GM19395 (cell line): ENCODE measurements around the gene COLGALT1.
"Not testable (repeated sequence)": the region's sequence is repeated elsewhere in the genome, so short reads cannot be mapped to it uniquely, and the experiment has no call there.

ENCODE experiments used
- ATAC-seq: cut with Tn5 transposase; IDR thresholded peaks from one replicate; pipeline ENCODE4 v1.9.1; 2021; ENCODE audit warnings: mild to moderate bottlenecking, moderate library complexity; ENCODE audit not compliant: unreplicated experiment

COLGALT1 gene

GRCh38 chr19:17556995-17557394, 1.5 kb downstream of the COLGALT1 start:
- no peak for ATAC-seq

GRCh38 chr19:17557466-17557865, 2.0 kb downstream of the COLGALT1 start:
- no peak for ATAC-seq

GRCh38 chr19:17560205-17560595, 4.8 kb downstream of the COLGALT1 start:
- no peak for ATAC-seq

DNA sequence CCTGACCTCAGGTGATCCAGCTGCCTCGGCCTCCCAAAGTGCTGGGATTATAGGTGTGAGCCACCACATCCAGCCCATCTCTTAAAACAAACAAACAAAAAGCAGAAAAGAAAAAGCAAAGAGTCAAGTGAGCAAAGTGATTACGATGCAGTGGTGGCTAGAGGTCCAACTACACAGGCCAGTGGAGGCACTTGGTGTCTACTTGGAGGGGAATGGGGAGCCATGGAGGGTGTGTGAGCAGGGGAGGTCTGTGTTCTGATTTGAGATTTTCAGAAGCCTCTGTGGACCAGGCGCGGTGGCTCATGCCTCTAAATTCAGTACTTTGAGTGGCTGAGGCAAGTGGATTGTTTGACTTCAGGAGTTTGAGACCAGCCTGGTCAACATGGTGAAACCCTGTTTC, 6.6 kb downstream of the COLGALT1 start:
- no peak for ATAC-seq

DNA sequence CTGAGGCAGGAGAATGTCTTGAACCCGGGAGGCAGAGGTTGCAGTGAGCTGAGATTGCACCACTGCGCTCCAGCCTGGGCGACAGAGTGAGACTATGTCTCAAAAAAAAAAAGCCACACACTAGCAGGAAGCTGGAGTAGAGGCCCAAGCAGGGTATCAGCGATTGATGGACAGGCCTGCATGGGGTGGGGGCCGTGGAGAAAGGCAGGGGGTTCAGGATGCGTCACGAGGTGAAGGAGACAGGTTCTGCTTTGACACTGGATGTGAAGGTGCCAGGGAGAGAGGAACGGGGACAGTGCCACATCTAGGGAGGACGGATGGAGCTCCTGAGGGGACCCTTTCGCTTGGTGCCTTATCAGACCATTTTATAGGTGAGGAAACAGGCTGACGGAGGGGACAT, 7.1 kb downstream of the COLGALT1 start:
- no peak for ATAC-seq

- ATAC-seq = no peak
These were observed 9.3 kb downstream of the COLGALT1 start for GRCh38 chr19:17564781-17565180.

DNA sequence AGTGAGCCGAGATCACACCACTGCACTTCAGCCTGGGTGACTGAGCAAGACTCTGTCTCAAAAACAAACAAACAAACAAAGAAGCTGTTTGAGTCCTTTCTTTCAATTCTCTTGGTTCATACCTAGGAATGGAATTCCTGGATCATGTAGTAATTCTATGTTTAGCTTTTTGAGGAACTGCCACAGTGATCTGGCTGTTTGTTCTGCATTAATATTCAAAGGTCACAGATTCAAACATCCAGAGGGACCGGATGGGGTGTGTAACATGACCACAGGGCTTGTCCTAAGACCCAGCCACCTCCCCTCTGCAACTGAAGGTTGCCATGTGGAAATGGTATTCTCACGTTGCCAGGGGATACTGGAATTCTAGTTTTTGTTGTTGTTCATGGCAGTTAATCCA, 10.2 kb downstream of the COLGALT1 start:
- ATAC-seq = no peak

- no peak for ATAC-seq
These were observed 12.5 kb downstream of the COLGALT1 start for GRCh38 chr19:17567940-17568339.

- ATAC-seq = not testable (repeated sequence)
These were observed 14.8 kb downstream of the COLGALT1 start for GRCh38 chr19:17570291-17570690.

DNA sequence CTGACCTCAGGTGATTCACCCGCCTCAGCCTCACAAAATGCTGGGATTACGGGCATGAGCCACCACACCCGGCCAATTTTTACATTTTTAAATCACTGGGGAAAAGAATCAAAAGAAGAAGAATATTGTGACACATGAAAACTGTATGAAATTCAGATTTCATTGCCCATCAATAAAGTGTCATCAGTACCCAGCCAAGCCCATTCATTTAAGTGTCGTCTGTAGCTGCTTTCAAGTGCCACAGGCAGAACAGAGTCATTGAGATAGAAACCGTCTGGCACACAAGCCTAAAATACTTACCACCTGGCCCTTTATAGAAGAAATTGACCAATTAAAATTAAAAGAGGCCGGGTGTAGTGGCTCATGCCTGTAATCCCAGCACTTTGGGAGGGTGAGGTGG, 15.3 kb downstream of the COLGALT1 start:
- no peak for ATAC-seq

- ATAC-seq = no peak
These were observed 17.2 kb downstream of the COLGALT1 start for GRCh38 chr19:17572638-17573037.

- ATAC-seq = no peak
These were observed 20.7 kb downstream of the COLGALT1 start for GRCh38 chr19:17575871-17576757.

GRCh38 chr19:17576758-17577456, 21.5 kb downstream of the COLGALT1 start:
- ATAC-seq = no peak

- no peak for ATAC-seq
These were observed 22.1 kb downstream of the COLGALT1 start for GRCh38 chr19:17577457-17578097.

DNA sequence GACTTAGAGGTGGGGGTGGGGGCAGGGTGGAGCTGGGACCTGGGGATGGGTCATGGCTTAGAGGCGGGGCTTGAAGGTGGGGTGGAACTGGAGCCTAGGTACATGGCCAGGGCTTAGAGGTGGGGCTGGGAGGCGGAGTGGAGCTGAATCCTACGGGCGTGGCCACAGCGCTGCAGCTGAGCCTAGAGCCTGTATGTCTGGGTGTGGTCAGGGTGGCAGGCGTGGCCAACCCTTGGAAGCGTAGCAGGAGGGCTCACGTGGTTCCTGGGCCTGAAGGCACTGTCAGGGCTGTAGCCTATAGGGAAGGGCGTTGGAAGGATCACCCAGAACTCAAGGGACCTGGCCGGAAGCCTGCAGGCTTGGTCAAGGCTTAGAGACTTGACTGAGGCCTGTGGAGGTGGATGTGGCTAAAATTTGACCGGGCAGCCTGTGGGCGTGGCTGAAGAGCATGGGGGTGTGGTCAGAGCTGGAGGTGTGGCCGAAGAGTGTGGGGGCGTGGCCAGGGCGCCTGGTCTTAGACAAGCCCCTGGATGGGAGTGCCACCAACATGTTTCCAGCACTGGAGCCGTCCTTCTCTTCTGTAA, 24.3 kb downstream of the COLGALT1 start:
- ATAC-seq = no peak

DNA sequence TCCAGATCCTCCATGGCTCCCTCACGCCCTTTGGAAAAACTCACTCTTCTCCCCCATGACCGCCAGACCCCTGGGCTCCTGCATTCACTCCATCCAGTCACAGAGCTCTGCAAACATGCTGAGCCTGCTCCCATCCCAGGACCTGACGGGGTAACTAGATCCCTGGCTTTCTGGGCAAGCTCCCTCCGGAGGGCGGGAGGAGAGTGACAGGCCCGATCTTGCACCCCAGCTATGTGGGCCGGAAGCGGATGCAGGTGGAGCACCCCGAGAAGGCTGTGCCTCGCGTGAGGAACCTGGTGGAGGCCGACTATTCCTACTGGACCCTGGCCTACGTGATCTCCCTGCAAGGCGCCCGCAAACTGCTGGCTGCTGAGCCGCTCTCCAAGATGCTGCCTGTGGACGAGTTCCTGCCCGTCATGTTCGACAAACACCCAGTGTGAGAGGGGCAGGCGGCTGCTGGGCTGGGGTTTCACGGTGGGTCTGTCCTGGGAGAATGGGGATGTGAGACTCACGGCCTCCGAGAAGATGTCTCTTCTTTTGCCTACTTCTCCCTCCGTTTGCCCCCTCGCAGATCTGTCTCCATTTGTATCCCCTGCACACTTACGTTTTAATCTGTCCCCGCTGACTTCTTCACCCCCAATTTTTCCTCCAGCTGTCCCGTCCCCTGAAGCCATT, 25.2 kb downstream of the COLGALT1 start:
- ATAC-seq = no peak

DNA sequence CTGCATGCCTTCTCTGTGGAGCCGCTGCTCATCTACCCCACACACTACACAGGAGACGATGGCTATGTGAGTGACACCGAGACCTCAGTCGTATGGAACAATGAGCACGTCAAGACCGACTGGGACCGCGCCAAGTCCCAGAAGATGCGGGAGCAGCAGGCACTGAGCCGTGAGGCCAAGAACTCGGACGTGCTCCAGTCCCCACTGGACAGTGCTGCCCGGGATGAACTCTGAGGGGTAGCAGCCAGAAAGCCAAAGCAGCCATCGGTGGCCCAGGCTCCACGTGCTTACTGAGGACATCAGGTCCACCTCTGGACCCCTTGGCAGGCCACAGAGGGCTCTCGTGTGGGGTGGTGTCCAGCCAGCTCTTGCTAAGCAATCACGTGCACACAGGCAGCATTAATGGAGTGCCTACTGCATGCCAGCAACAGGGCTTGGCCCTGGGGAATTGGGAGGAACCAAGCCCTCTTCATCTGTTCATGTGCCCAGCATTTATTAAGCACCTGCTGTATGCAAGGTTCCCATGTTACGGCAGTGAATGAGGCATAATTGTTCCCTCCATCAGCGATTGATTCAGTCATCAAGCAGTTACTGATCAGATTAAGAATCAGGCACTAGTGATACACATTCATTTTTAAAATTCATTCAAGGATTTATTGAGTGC, 25.9 kb downstream of the COLGALT1 start:
- ATAC-seq = no peak

DNA sequence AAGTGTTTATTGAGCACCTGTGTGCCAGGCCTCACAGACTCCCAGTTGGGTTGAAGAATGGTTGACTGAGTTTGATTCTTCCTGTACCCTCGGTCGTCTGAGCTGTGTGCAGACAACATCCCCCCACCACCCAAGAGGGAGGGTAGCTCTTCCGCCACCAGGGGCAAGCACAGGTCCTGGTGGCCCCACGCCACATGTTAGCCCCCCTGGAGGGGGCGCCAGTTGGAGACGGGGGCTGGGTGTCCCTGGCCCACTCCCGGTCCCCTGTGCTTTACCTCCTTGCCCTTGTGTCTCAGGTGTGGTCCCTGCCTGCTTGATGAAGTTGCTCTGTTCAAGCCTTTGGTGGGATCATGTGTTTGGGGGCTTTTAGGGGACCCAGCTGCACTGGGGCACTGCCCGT, 27.2 kb downstream of the COLGALT1 start:
- no peak for ATAC-seq

DNA sequence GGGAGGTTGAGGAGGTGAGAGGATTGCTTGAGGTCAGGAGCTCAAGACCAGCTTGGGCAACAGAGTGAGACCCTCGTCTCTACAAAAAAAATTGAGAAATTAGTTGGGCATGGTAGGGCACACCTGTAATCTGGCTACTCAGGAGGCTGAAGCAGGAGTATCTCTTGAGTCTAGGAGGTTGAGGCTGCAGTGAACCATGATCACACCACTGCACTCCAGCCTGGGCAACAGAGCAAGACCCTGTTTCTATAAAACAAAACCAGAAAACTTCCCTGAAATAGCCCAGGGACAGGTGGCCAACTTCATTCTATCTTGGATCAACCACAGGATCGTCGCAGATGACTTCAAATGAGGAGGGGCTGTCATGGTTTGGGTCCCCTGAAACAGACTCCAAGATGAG, 28.7 kb downstream of the COLGALT1 start:
- no peak for ATAC-seq

GRCh38 chr19:17585395-17585794, 29.9 kb downstream of the COLGALT1 start:
- ATAC-seq = not testable (repeated sequence)
